Activated CD8-positive, alpha-beta memory T cell treated with anti-CD3 and anti-CD28 coated beads, Interleukin-2, amount 10 ng/mL, durations not matched to agents 7 days and 5 days (primary cell): ENCODE results near the gene TRIM10. TPM values are rescaled to one million over a fixed set of nuclear protein-coding genes. Genes with fewer than 3 reads are reported as not detected.

Experiments
- ATAC-seq: fragments of 150-1000 bp; cut with Tn5 transposase; one replicate; pipeline ENCODE4 v1.10.0; 2021; ENCODE audit warnings: moderate library complexity
- CTCF ChIA-PET: fragments of 350-600 bp; sonication (Branson Sonifier 250); formaldehyde crosslinking; loops from one replicate; lab custom pipeline; 2021; ENCODE audit warnings: antibody characterized with exemption; lab: Charles Lee
- DNase-seq: peaks from one replicate; pipeline ENCODE4 v3.0.0-alpha.2; 2020
- H3K27ac Mint-ChIP-seq: one replicate; pipeline ENCODE4 v1.8.0; 2021; ENCODE audit warnings: mild to moderate bottlenecking, mixed read lengths
- H3K27me3 Mint-ChIP-seq: one replicate; pipeline ENCODE4 v1.8.0; 2021; ENCODE audit warnings: mixed read lengths
- H3K36me3 Mint-ChIP-seq: one replicate; pipeline ENCODE4 v1.8.0; 2021; ENCODE audit warnings: mild to moderate bottlenecking, mixed read lengths
- H3K4me1 Mint-ChIP-seq: one replicate; pipeline ENCODE4 v1.8.0; 2021; ENCODE audit warnings: mixed read lengths
- H3K4me3 Mint-ChIP-seq: one replicate; pipeline ENCODE4 v1.8.0; 2021; ENCODE audit warnings: mild to moderate bottlenecking, moderate library complexity, mixed read lengths
- H3K9me3 Mint-ChIP-seq: one replicate; pipeline ENCODE4 v1.8.0; 2022; ENCODE audit warnings: low read depth, mixed read lengths
- total RNA-seq, 2 experiments: library from RNA; stranded (reverse); gene quantifications; one replicate each; pipeline ENCODE4 v1.2.3, GENCODE V29; 2021

The TRIM10 gene
- total RNA-seq, 2 experiments from 2014 or later, result not detected

DNA sequence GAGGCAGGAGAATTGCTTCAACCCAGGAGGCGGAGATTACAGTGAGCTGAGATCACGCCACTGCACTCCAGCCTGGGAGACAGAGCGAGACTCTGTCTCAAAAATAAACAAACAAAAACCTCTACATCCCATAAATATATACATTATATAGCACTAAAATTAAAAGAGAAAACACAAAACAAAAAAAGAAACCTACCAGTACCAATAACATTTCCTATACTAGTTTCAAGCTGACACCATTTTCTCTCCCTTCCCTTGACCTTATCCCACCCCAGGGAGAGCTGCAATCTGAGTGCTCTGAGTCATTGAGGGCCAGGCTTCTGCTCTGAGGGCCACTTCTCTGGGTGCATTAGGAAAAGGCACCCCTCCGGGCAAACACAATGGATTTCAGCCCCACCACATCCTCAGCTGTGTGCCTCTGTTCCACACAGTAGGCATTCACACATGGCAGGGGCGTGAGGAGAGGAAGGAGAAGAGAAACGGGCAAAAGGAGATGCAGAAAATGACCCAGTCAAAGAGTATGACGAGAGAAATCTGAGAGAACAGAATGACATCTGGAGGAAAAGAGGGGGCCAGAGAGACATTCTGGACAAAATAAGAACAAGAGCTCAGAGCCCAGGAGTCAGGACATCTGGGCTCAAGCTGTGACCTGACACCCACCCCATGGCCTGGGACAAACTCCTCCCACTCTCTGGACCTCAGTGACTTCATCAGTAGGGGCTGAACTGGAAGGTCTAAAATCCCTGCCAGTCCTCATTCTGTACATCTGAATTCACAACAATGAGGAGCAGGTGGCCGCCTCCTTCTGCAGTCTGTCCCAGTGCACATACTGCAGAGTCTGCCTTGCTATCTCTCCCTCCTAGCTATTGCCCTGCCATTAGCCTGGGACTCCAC is 34.0 kb upstream of the TRIM10 start:
- CTCF ChIA-PET, result interaction anchor here (0.6 to 2.5 kb wide), 4 partner anchors 12 to 92 kb away, joined by 3 to 8 read pairs (median 4); no protein-coding TSS in a partner anchor
- H3K9me3 Mint-ChIP-seq, result no peaks in the 10 kb centered on the region
- ATAC-seq, result no peak
- H3K27me3 Mint-ChIP-seq, result no peaks in the 10 kb centered on the region
- H3K36me3 Mint-ChIP-seq, result peaks cover 60% of the 10 kb centered on the region
- no peak for DNase-seq
- no peak overlapping the region for H3K4me3 Mint-ChIP-seq
- peaks cover 12% of the 10 kb centered on the region for H3K4me1 Mint-ChIP-seq
- H3K27ac Mint-ChIP-seq, result peak overlapping the region; percentile 6

DNA sequence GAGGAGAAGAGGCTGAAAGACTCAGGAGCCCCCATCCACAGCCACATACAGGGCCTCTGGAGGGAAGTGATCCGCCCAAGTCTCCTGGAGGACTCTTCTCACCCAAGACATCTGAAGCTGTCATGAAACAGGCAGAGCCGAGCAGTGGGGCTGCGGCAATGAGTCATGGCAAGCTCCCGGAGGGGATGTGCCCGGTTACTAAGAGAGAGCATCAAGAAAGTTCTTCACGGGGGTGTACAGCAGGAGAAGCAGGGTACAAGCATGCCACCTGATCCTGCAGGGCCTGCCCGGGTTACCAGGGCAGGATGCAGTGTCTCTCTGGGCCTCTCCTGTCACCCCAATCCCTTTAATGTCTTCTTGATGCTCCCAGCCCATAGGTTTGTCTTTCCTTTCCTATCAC is 31.1 kb upstream of the TRIM10 start:
- ATAC-seq, result no peak
- H3K9me3 Mint-ChIP-seq, result no peaks in the 10 kb centered on the region
- no peak overlapping the region for H3K4me3 Mint-ChIP-seq
- H3K27ac Mint-ChIP-seq, result no peak overlapping the region
- H3K36me3 Mint-ChIP-seq, result peaks cover 57% of the 10 kb centered on the region
- H3K27me3 Mint-ChIP-seq, result no peaks in the 10 kb centered on the region
- CTCF ChIA-PET, result interaction anchor here (0.6 kb wide), 1 partner anchor 402 kb away, joined by 3 read pairs; no protein-coding TSS in a partner anchor
- H3K4me1 Mint-ChIP-seq, result peaks cover under 1% of the 10 kb centered on the region
- no peak for DNase-seq

DNA sequence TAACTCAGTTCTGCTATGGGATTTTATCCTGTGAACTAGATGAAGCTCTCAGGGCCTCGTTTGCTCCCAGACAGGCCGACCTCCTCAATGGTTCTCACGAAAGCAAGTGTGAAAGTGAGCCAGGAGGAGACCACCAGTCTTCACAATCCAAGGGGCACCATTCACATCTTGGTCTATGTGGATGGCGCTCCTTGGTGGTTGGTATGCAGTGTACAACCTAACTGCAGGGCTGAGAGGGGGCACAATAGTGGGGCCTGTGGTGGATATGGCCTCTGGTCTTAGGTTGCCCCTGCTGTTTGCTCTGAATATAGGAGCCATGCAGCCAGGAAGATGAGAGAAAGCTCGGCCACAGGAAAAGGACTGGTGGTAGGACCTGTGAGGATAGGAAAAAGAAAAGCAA is 27.5 kb upstream of the TRIM10 start:
- H3K27me3 Mint-ChIP-seq, result no peaks in the 10 kb centered on the region
- no peaks in the 10 kb centered on the region for H3K9me3 Mint-ChIP-seq
- DNase-seq (no peak), ATAC-seq (no peak)
- peaks cover 66% of the 10 kb centered on the region for H3K36me3 Mint-ChIP-seq
- H3K4me3 Mint-ChIP-seq, result no peak overlapping the region
- no peaks in the 10 kb centered on the region for H3K4me1 Mint-ChIP-seq
- no peak overlapping the region for H3K27ac Mint-ChIP-seq
- CTCF ChIA-PET, result no interaction called here

DNA sequence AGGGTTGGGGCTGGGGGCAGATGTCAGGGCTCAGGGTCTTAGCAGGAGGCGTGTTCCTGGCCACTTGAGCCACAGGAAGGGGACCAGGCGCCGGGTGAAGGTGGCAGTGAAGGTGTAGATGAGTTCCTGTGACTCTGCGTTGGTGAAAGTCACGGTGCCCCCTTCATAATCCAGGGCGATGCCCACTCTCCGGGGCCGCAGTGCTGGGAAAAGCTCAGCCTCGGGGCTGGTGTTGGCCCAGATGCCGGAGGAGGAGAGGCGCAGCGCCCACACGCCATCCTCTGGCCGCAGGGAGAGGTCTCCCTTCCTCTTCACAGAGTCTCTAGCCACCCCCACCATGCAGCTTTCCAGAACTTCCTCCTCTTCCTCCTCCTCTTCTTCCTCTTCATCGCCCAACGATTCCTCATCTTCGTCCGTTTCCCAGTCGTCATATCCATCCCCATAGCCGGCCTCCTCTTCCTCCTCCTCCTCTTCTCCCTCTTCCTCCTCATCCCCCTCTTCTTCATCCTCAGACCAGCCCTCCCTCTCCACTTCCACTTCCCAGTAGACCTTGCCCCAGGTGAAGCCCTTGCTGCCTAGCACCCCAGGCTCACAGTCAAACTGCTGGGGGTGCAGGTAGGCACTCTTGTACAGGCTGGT is 25.0 kb upstream of the TRIM10 start:
- CTCF ChIA-PET, result no interaction called here
- DNase-seq (no peak), ATAC-seq (no peak)
- Mint-ChIP-seq H3K36me3 (peaks cover 61% of the 10 kb centered on the region), H3K27me3 (peaks cover 1% of the 10 kb centered on the region), H3K4me3 (no peak overlapping the region), H3K9me3 (no peaks in the 10 kb centered on the region), H3K27ac (no peak overlapping the region), H3K4me1 (no peaks in the 10 kb centered on the region)

DNA sequence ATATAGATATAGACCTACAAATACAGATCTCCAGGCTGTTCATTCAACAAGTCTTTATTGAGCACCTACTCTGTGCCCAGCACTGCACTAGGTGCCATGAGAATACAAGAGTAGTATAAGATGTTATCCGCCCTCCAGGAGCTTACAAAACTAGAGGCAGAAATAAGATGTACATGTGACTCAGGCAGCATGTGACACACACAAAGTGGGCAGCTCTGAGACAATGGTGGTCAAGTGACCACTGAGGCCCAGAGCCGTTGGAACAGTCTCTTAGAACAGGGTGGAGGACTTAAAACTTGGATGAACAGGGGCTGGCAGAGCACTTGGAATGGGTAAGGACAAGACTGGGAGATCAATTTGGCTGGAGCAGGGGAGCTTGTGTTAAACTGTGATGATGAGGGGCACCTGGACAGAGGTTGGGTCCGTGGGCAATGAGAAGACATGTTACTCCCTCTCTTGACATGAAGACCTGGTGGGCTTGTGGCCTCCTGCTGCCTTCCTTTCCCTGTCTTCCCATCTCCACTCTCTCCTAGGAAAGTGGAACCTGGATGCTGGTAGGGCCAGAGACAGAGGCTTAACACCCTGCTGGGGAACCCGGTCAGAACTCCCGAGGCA is 23.5 kb upstream of the TRIM10 start:
- Mint-ChIP-seq H3K4me3 (no peak overlapping the region), H3K4me1 (no peaks in the 10 kb centered on the region), H3K27me3 (peaks cover 8% of the 10 kb centered on the region), H3K27ac (peak overlapping the region; percentile 52), H3K9me3 (peaks cover 3% of the 10 kb centered on the region), H3K36me3 (peaks cover 53% of the 10 kb centered on the region)
- DNase-seq (no peak), ATAC-seq (no peak)
- CTCF ChIA-PET, result interaction anchor here (1.0 kb wide), 1 partner anchor 29 kb away, joined by 3 read pairs; the partner anchor contains the start of gene TRIM26

DNA sequence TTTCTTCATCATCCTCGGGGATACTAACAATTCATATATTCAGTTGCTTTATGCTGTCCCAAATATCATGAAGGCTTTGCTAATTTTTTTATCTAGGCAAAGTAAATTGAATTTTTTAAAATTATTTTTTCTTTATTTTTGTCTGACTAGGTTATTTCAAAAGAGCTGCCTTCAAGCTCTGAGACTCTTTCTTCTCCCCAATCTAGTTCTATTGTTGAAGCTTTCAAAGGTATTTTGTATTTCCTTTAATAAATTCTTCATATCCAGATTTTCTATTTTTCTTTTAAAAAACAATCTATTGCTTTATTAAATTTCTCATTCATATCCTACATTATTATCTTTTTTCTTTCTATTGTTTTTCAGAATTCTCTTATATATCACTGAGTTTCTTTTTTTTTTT is 19.1 kb upstream of the TRIM10 start:
- CTCF ChIA-PET, result no interaction called here
- Mint-ChIP-seq H3K36me3 (peaks cover 23% of the 10 kb centered on the region), H3K27me3 (peaks cover 46% of the 10 kb centered on the region), H3K4me3 (no peak overlapping the region), H3K9me3 (peaks cover 6% of the 10 kb centered on the region), H3K27ac (no peak overlapping the region), H3K4me1 (no peaks in the 10 kb centered on the region)
- DNase-seq (no peak), ATAC-seq (no peak)

DNA sequence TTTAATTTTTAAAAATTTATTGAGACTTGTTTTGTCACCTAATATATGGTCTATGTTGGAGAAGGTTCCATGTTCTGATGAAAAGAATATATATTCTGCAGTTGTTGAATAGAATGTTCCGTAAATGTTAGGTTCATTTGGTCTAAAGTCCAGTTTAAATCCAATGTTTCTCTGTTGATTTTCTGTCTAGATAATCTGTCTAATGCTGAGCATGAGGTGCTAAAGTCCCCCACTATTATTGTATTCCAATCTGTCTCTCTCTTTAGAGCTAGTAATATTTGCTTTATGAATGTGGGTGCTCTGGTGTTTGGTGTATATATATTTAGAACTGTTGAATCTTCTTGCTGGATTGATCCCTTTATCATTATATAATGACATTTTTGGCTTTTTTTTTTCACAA is 17.8 kb upstream of the TRIM10 start:
- CTCF ChIA-PET, result no interaction called here
- no peaks in the 10 kb centered on the region for H3K4me1 Mint-ChIP-seq
- no peak overlapping the region for H3K27ac Mint-ChIP-seq
- no peak for DNase-seq
- H3K4me3 Mint-ChIP-seq, result no peak overlapping the region
- peaks cover 6% of the 10 kb centered on the region for H3K9me3 Mint-ChIP-seq
- peaks cover 12% of the 10 kb centered on the region for H3K36me3 Mint-ChIP-seq
- no peak for ATAC-seq
- peaks cover 57% of the 10 kb centered on the region for H3K27me3 Mint-ChIP-seq

DNA sequence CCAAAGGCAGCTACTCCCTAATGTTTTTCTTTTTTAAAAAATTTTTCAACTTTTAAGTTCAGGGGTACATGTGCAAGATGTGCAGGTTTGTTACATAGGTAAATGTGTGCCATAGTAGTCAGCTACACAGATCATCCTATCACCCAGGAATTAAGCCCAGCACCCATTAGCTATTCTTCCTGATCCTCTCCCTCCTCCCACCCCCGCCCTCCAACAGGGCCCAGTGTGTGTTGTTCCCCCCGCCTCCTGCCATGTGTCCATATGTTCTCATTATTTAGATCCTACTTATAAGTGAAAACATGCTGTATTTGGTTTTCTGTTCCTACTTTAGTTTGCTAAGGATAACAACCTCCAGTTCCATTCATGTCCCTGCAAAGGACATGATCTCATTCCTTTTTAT is 14.8 kb upstream of the TRIM10 start:
- DNase-seq (no peak), ATAC-seq (no peak)
- Mint-ChIP-seq H3K27me3 (peaks cover 78% of the 10 kb centered on the region), H3K9me3 (peaks cover 6% of the 10 kb centered on the region), H3K27ac (no peak overlapping the region), H3K4me1 (peaks cover 6% of the 10 kb centered on the region), H3K36me3 (peaks cover 6% of the 10 kb centered on the region), H3K4me3 (no peak overlapping the region)
- CTCF ChIA-PET, result interaction anchor here (1.4 kb wide), 1 partner anchor 45 kb away, joined by 5 read pairs; no protein-coding TSS in a partner anchor

DNA sequence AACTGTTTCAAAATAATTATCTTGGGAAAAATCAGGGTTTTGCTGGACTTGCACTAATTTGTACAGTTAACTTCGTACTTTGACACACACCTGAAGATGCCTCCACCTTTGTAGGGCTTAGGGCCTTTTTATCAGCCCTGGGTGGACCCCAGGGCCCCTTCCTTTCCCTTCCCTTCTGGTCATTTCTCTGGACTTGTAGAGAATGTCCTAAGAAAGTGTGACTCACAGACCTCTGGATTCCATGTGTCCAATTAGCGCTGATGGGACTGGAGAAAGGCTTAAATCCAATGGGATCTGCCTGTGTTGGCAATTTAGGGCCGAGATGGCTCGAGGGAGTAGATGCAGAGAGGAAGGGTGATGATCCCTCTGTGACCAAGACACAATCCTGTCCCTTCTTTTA is 11.7 kb upstream of the TRIM10 start:
- Mint-ChIP-seq H3K27me3 (peaks cover 86% of the 10 kb centered on the region), H3K27ac (no peak overlapping the region), H3K4me1 (peaks cover 14% of the 10 kb centered on the region), H3K9me3 (no peaks in the 10 kb centered on the region), H3K4me3 (no peak overlapping the region), H3K36me3 (no peaks in the 10 kb centered on the region)
- DNase-seq (no peak), ATAC-seq (no peak)
- CTCF ChIA-PET, result no interaction called here

DNA sequence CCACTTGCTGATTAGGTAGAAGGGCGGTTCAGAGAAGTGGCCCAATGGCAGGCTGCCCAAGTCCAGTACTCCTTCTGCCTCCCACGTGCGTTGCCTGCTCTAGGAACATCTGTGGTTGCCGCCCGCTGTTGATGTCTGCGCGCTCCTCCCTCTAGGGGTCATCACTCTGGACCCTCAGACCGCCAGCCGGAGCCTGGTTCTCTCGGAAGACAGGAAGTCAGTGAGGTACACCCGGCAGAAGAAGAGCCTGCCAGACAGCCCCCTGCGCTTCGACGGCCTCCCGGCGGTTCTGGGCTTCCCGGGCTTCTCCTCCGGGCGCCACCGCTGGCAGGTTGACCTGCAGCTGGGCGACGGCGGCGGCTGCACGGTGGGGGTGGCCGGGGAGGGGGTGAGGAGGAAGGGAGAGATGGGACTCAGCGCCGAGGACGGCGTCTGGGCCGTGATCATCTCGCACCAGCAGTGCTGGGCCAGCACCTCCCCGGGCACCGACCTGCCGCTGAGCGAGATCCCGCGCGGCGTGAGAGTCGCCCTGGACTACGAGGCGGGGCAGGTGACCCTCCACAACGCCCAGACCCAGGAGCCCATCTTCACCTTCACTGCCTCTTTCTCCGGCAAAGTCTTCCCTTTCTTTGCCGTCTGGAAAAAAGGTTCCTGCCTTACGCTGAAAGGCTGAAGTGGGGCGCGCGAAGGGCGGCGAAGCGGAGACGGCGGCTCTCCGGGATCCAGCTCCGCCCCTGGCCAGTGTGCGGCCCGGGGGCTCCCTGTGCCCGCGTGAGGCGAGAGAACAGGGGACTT is 10.9 kb upstream of the TRIM10 start:
- H3K27me3 Mint-ChIP-seq, result peaks cover 78% of the 10 kb centered on the region
- ATAC-seq (peak; percentile 35), DNase-seq (no peak)
- CTCF ChIA-PET, result interaction anchor here (1.1 to 1.2 kb wide), 2 partner anchors 20 to 41 kb away, joined by 3 to 5 read pairs; no protein-coding TSS in a partner anchor
- H3K36me3 Mint-ChIP-seq, result no peaks in the 10 kb centered on the region
- H3K4me1 Mint-ChIP-seq, result peaks cover 19% of the 10 kb centered on the region
- H3K9me3 Mint-ChIP-seq, result no peaks in the 10 kb centered on the region
- no peak overlapping the region for H3K27ac Mint-ChIP-seq
- H3K4me3 Mint-ChIP-seq, result no peak overlapping the region

DNA sequence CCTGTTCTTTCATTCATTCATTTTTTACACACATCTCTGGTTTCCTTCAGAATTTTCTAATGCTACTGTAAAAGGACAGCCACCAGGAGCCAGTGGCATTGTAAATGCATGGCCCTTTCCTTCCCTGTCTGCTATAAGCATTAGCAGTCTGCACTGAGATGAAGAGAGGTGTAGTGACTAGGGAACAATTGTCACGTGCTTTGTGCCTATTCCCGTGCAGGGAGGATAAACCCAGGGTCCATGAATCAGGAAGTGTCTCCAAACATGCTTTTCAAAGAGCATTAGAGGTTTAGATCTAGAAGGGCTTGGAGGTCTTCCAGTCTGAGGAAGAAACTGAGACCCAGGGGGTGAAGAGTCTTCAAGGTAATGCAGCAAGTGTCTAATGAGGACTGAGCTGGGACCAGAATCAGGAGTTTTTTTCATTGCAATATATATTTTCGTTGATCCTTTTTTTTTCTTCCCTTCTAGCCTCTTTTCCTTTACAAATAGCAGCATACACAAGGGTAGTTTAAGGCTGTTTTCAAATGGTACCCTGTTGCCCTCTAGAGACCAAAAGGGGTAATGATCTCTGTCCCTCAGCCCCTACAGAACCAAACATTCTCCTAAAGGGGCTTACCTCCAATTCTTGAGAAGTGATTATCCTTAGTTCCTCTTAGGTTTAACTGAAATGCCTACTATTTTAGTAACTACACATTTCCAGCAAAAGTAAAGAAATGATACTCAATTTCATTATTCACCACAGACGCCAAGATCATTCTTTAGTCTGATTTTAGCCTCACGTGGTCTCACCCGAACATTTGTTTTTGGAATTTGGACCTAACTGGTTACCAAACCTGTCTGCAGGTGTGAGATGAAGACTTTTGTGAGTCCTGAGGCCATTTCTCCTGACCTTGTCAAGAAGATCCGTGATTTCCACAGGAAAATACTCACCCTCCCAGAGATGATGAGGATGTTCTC is 8.9 kb upstream of the TRIM10 start:
- no peak for DNase-seq

DNA sequence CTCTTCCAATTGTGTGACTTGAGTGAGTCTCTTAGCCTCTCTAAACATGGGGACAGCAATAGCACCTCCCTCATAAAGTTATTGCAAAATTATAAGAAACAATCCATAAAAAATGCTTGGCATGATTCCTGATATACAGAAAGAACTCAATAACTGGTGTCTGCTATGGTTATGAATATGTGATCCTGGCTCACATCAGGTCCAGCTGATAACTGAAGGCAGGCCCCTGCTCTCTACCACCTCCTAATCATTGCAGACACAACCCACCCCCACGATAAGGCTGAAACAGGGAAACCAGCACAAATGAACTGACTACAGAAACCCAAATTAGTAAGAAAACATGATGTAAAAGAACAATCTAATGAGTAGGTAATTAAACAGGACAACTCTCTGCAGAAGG is 7.7 kb upstream of the TRIM10 start:
- Mint-ChIP-seq H3K27me3 (peaks cover 60% of the 10 kb centered on the region), H3K36me3 (no peaks in the 10 kb centered on the region), H3K4me1 (peaks cover 24% of the 10 kb centered on the region), H3K27ac (no peak overlapping the region), H3K4me3 (no peak overlapping the region), H3K9me3 (no peaks in the 10 kb centered on the region)
- ATAC-seq (no peak), DNase-seq (no peak)
- CTCF ChIA-PET, result interaction anchor here (1.4 to 3.1 kb wide), 3 partner anchors 25 to 66 kb away, joined by 5 to 24 read pairs (median 11); no protein-coding TSS in a partner anchor

More for the DNA sequence above, 8.9 kb upstream of the TRIM10 start:
- Mint-ChIP-seq H3K27ac (no peak overlapping the region), H3K27me3 (peaks cover 62% of the 10 kb centered on the region), H3K4me3 (no peak overlapping the region), H3K36me3 (no peaks in the 10 kb centered on the region), H3K4me1 (peaks cover 22% of the 10 kb centered on the region), H3K9me3 (no peaks in the 10 kb centered on the region)
- ATAC-seq, result peak; percentile 80
- CTCF ChIA-PET, result interaction anchor here (0.6 to 1.9 kb wide), 4 partner anchors 38 to 73 kb away, joined by 3 to 6 read pairs (median 4); no protein-coding TSS in a partner anchor
